GM12873 (cell line): ENCODE measurements around the gene KRT20.

ENCODE experiments used
- CTCF ChIP-seq: IDR thresholded peaks from 2 replicates; pipeline ENCODE4 v1.5.1; 2012; ENCODE audit warnings: low read depth, mild to moderate bottlenecking, moderate library complexity, low read length, control low read depth; ENCODE audit not compliant: insufficient read depth; ENCODE audit errors: missing control alignments

KRT20 gene, protein sequence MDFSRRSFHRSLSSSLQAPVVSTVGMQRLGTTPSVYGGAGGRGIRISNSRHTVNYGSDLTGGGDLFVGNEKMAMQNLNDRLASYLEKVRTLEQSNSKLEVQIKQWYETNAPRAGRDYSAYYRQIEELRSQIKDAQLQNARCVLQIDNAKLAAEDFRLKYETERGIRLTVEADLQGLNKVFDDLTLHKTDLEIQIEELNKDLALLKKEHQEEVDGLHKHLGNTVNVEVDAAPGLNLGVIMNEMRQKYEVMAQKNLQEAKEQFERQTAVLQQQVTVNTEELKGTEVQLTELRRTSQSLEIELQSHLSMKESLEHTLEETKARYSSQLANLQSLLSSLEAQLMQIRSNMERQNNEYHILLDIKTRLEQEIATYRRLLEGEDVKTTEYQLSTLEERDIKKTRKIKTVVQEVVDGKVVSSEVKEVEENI

DNA sequence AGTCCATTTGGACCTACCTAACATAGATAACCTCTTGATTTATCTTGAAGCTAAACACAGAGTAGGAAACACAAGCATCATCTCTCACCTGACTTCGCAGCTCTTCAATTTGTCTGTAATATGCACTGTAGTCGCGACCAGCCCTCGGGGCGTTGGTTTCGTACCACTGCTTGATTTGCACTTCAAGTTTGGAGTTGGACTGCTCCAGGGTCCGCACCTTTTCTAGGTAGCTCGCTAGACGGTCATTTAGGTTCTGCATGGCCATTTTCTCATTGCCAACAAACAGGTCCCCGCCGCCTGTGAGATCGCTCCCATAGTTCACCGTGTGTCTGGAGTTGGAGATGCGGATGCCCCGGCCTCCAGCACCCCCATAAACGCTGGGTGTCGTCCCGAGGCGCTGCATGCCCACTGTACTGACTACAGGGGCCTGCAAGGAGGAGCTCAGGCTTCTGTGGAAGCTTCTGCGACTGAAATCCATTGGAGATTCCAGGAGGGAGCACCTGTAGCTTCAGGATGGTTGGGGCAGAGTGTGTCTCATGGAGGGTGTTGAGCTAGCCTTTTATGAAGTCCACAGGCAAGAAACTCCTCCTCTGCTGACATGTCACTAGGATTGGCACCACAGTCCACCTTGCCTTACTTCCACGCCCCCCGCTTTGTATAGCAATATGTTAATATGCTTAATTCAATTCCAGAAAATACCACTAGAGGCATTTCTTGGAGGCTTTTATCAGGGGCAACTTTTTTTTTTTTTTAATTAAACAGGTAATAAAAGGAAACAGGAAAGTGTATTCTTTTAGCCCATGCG is at the start of gene KRT20:
Gene KRT20, minus strand, starts transcription at position 535 of the 805 bp plus-strand sequence. Its CDS starts 57 bp downstream, at position 478.
- TF ChIP-seq CTCF = no peak

DNA sequence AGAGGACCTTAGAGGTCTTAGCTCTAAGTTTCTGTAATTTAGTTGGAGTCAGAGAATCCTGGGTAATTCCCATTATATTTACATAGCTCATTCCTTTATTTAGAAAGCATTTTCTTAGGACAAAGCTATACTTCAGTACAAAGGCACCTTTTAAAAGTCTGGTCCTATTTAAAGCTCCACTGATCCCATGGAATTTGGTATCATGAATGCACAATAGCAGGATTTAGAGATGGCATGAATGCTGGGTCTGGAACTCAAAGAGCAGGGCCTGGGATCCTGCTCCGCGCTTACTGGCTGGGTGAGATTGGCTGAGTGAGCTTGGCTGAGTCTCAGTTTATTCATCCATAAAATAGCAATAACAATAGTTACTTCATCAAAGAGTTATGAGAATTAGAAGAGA is 47.6 kb upstream of the KRT20 start:
- no peak for TF ChIP-seq CTCF

DNA sequence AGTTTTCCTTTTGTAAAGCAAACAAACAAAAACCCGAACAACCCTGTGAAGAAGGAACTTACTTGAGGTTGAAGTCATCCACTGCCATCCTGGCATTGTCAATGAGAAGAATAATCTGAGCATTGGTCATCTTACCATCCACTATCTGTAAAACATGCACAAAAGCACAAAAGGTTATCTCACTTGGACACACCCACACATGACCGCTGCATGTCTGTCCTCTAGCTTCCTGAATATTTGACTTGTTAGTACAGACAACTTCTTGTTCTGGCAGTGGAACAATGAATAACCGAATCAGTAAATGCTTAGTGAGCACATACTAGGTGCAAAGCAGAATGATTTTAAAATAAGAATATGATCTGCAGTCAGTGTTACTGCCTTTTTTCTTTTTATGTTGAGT is 46.3 kb upstream of the KRT20 start:
- no peak for TF ChIP-seq CTCF

DNA sequence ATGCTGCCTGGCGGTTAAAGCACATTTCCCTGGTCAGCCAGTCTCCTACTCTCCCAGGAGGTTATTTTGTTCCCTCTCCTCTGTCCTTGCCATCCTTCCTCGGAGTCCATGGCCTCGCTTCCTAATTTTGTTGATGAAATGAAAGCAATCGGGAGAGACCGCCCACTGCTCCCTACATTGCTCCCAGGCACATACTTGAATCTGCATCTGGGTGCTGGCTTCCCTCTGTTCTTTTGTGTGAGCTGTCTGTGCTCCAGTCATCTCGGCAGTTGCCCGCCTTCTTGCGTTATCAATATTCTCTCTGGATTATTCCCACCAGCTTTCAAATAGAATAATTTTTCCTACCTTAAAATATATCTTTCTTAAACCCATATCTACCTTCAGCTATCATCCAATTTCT is 41.3 kb upstream of the KRT20 start:
- TF ChIP-seq CTCF = no peak

DNA sequence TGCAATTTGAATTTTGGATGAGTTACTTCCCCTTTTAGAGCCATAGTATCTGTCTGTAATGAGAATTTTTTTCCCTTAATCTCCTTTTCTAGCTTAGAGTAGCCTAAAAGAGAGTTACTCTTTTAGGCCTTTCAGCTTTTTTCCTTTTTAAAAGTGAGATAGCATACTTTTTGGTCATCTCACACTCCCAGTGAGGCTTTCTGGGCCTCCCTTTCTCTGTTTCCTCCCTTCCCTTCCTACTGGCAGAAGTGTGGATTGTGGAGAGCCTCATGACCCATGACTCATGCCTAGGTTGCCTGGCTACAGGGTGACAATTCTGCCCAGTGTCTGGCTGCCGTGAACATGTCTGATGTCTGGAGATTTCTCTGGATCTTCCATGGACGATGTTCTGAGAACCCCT is 37.2 kb upstream of the KRT20 start:
- no peak for TF ChIP-seq CTCF

DNA sequence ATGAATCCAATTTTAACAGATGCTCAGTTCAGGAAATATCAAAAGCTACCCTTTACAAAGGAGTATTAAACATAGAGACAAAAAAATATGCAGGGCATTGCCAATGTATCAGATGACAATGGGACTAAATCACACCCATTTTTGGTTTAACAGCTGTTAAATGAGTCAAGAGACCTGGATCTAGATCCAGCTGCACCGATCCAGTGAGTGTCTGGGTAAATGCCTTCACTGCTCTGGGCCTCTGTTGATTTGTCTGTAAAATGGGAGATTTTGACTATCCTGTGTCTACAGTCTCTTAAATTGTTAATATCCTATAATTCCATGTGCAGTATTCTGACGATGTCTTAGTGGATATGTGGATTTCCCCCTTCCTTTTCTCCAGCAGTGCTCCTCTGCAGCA is 36.0 kb upstream of the KRT20 start:
- TF ChIP-seq CTCF = no peak

- no peak for TF ChIP-seq CTCF
Observed at GRCh38 chr17:40916366-40916765, 31.3 kb upstream of the KRT20 start.
